NCI-H345 (cell line): ENCODE measurements around the gene SPTBN2.
A peak's percentile ranks its signal among the peaks of the same experiment; 100 is the strongest.

Source experiments
- DNase-seq: peaks from one replicate; lab custom pipeline; 2025; lab: John Stamatoyannopoulos, UW

SPTBN2 gene

DNA sequence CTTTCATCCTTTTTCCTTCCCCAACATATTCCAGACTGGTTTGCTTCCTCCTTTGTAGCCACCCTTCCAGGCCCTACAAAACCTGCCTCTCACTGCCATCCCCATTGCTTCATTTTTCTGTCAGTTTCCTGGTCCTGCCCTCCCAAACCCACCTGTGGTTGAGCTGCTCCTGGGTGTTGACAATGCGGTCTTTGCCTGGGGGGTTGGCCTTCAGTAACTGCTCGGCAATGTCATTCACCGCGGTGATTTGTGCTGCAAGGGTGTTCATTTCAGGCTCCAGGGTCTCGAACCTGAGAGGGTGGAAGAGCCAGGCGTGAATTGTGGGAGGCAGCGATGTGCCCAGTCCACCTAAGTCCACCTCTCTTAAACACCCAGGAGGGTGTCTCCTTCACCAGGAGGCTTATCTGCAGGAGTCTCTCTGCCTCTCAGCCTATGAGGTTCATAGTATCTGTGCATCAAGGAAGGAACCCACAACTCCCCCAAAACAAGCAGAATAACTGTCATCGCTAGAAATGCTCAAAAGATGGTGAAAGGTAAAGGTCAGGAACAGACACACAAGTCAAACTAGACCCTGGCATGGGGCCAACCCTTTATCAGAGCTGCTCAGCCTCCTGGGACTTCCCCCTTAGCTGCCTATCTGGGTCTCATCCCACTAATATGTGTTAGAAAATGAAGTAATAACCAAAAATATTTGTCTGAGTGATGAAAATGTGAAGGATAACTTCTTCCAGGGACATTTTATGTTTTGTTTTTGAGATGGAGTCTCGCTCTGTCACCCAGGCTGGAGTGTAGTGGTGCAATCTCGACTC is 27.4 kb downstream of the SPTBN2 start:
- no peak for DNase-seq

DNA sequence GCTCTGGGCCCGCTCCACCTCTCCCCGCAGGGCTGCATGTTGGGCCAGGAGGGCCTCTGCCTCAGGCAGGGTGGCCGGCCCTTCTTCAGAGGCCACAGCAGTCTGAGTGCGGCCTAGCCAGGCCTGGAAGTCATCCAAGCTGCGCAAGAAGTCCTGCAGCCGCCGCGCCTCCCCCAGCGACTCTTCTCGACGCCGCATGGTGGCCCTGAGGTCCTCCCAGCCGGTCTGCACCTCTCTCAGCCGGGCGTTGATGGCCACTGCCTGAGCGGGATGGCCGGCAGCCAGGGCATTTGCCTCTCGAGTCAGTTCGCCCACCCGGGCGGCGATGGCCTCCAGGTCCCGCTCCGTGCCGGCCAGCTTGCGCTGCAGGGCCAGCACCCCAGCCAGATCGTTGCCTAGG is 28.3 kb downstream of the SPTBN2 start:
- no peak for DNase-seq

GRCh38 chr11:66700337-66700736 is 28.7 kb downstream of the SPTBN2 start:
- no peak for DNase-seq

DNA sequence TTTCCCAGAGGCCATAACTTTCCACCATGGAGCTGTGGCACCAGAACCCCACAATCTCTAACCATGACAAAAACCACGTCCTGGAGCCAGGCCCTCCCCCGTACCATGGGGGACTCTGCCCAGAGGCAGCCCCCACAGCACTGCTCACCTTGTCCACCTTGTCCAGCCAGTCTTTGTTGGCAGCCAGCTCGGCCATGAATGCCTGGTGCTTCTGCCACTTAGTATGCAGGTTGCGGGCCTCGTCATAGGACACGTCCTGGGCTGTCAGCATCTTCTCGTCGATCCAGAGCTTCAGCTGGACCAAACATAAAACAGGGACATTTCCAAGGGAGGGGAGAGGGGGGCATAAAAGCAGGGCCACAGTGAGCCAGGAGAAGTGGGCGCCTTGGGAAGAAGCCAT is 30.5 kb downstream of the SPTBN2 start:
- no peak for DNase-seq

DNA sequence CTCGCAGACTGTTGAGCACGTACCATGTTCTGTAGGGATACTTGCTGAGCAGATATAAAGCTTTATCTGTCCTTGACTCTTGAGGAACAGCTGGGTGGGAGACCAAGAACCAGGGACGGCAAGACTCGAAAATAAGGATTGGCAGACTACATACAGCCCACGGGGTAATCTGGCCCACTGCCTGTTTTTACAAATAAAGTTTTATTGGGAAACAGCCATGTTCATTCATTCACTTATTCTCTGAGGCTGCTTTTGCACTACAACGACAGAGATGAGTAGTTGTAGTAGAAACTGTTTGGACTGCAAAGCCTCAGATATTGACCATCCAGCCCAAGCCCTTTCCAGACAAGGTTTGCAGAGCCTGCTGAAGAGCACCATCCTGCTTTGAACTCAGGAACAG is 31.0 kb downstream of the SPTBN2 start:
- DNase-seq: no peak

DNA sequence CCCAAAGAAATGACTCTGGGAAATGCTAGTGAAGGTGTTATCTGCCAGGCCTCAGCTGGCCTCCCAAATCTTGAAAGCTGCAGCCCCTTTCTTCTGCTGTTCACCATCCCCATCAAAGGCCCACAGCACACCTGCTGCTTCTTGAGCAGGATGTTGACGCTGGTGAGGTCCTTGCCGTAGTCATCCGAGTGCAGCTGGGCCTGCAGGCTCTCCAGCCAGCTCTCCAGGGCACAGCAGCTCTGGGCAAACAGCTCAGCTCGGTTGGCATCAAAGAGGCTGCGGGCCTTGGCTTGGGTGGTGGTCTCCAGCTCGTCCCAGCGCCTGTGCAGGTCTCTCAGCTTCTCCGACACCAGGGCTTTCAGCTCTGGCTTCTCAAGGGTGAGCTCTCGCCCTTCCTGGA is 32.9 kb downstream of the SPTBN2 start:
- no peak for DNase-seq

- peak; percentile 80 for DNase-seq
Observed at GRCh38 chr11:66694732-66695207, 34.2 kb downstream of the SPTBN2 start.

DNA sequence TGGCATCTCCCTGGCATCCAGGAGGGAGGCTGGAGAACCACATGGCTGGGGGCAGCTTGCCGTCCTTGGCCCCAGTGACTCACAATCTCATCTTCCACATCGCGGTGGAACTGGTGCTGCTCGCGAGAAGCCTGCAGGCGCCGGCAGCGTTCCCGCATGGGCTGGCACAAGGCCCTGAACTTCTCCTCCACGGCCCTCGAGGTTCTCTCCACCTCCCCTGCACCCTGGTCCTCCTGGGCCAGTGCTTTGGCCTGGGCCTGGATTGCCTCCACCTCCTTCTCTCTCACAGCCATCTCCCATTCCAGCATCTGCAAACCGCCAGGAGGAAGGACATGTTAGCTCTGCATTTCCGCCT is 35.0 kb downstream of the SPTBN2 start:
- no peak for DNase-seq

DNA sequence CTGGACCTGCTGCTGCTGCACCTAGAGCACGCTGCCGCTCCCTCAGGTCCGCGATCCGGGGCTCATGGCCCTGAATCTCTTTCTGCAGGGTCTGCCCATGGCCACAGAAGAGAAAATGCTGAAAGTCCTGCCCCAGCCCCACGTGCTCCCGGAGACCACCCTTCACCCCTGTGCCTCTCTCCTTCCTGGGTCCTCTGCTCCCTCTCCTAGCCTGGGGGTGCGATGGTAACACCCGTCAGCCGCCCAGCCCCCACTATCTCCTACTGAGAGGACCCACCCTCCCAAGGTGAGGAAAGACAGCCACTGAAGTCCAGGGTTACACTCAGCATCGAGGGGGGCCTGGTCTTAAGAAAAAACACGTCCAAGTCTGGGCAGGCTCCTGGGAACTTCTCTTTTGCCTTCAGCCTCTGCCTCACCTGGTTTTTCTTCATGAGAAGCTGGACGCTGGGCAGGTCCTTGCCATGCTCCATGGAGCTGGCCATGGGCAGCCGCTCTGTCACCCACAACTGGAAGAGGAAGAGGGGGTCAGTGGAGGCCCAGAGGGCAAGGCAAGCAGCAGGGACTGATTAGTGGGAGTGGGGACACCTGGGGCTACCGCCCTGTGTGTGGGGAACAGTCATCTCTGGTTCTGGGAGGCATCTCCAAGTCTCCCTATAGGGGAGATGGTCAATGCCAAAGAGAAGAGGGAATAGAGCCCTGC is 35.5 kb downstream of the SPTBN2 start:
- no peak for DNase-seq

DNA sequence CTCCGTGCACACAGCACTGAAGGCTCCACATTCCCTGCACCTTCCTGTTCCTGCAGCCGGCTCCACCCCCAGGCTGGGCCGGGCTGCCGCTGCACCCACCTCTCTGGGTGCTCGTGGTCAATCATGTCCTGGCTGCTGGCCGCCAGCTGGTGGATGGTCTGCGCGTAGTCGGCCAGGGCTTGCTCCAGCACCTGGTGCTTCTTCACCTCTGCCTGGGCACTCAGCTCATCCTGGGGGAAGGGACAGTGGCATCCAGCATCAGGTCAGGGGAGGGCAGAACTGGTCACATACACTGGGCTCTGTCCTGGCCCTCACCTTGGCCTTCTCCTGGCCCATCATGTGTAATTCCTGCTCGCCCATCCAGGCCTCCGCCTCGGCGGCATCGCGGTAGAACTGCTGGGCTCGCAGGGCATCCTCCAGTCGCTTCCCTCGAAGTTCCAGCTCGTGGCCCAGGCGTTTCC is 36.1 kb downstream of the SPTBN2 start:
- no peak for DNase-seq

- no peak for DNase-seq
Observed at GRCh38 chr11:66692446-66692845, 36.6 kb downstream of the SPTBN2 start.

DNA sequence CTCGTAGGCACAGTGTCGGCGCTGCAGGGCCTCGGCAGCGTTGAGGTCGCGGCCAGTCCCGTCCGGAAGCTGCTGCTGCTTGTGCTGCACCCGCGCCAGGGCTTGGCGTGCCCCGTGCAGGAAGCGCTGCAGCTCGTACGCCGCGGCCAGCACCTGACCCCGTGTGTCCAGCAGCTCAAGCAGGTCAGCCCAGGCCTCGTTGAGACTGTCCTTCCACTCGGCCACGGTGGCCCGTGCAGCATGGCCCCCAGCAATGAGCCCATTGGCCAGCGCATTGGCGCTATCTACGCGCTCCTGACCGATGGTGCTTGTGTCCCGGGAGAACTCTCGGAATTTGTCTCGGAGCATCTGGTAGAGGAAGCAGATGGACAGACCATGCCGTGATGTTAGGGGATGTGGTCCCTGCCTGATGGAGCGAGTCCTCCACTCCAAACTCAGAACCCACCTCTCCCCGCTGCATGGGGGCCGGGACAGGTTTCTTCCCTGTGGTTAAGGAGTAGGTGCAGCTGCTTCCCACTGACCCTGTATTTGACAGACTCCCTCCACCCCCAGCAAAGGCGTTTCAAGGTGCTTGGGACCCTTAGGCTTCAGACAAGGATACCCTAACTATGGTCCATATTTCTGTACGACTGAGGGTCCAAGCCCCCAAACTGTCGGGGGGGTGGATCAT is 37.6 kb downstream of the SPTBN2 start:
- DNase-seq: no peak

GRCh38 chr11:66689661-66690590 is 39.1 kb downstream of the SPTBN2 start:
- DNase-seq: no peak

DNA sequence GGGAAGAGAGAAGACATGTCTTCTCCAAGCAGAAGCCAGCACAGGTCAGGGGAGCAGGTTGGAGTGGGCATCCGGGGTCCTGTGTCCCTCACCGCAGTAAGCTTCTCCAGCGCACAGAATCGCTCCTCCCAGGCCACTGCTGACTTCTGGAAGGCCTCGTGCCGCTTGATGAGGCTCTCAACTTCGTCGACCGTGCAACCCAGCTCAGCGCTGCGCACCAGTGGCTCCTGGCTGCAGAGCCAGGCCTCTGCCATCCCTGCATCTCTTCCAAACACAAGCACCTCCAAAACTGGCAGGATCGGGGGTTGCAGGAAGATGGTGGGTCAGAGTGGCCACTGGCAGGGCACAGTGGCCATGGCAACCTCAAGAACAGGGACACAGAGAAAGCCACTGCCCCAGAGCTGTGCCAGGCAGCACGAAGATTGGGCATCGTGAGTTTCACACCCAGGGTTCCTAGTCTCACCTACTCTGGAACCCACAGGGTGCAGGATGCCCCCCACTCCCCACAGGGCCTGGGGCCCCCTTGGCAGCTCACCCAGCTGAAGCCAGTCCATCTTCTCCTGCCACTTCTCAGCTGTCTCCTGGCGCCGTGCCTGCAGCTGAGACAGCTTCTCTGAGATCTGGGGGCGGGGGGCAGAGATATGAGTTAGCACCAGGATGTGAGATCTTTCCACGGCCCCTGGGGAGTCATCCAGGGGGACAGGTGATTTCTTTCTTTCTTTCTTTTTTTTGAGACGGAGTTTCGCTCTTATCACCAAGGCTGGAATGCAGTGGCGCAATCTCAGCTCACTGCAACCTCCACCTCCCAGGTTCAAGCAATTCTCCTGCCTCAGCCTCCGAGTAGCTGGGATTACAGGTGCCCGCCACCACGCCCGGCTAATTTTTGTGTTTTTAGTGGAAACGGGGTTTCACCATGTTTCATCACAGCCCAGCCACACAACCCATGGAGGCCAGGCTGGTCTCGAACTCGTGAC is 40.2 kb downstream of the SPTBN2 start:
- no peak for DNase-seq

DNA sequence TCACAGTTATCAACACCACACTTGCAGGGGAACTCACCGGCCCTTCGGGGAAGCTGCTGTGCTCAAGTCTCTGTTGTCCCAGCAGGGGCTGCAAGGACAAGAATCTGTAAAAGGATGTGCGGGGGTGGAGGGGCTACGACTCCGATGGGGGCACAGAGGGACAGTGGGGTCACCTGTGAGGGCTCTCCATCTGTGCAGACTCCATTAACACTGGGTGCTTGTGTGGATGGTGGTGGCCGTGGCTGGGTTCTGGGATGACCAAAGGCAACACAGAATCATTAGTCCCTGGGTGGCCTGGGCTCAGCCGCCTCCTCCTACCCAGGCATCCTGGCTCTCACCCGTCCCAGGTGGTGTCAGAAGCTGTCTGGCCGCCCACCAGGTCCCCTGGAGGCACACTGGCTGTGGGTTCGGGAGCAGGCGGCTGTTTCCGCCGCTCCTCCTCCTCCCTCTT is 41.2 kb downstream of the SPTBN2 start:
- no peak for DNase-seq

GRCh38 chr11:66686801-66687750 is 41.9 kb downstream of the SPTBN2 start:
- no peak for DNase-seq

- DNase-seq: no peak
Observed at GRCh38 chr11:66686100-66686785, 42.8 kb downstream of the SPTBN2 start.

GRCh38 chr11:66685276-66686099 is 43.5 kb downstream of the SPTBN2 start:
- peak; percentile 28 for DNase-seq
